GM18502 (cell line): ENCODE results near the gene DLGAP5.
A peak's percentile ranks its signal among the peaks of the same experiment; 100 is the strongest.

Experiments
- ATAC-seq: cut with Tn5 transposase; IDR thresholded peaks from one replicate; pipeline ENCODE4 v1.9.1; 2021; ENCODE audit warnings: mild to moderate bottlenecking; ENCODE audit not compliant: unreplicated experiment, poor library complexity

The DLGAP5 gene

GRCh38 chr14:55188686-55189295 lies 2.6 kb downstream of the DLGAP5 start:
- ATAC-seq, result no peak

GRCh38 chr14:55180434-55180833 lies 11.0 kb downstream of the DLGAP5 start:
- peak; percentile 89 for ATAC-seq

- ATAC-seq, result no peak
Observed at GRCh38 chr14:55180006-55180405, 11.4 kb downstream of the DLGAP5 start.

GRCh38 chr14:55170526-55170925 lies 20.9 kb downstream of the DLGAP5 start:
- no peak for ATAC-seq

- ATAC-seq, result no peak
Observed at GRCh38 chr14:55160989-55161388, 30.4 kb downstream of the DLGAP5 start.

- no peak for ATAC-seq
Observed at GRCh38 chr14:55158412-55158811, 33.0 kb downstream of the DLGAP5 start.

GRCh38 chr14:55157080-55157479 lies 34.3 kb downstream of the DLGAP5 start:
- no peak for ATAC-seq

GRCh38 chr14:55153951-55154350 lies 37.4 kb downstream of the DLGAP5 start:
- no peak for ATAC-seq

GRCh38 chr14:55152052-55152753 lies 39.2 kb downstream of the DLGAP5 start:
- ATAC-seq, result no peak

GRCh38 chr14:55151601-55152000 lies 39.8 kb downstream of the DLGAP5 start:
- no peak for ATAC-seq

GRCh38 chr14:55146425-55146824 lies 45.0 kb downstream of the DLGAP5 start:
- no peak for ATAC-seq

GRCh38 chr14:55142466-55142865 lies 48.9 kb downstream of the DLGAP5 start:
- ATAC-seq, result no peak

GRCh38 chr14:55141825-55142224 lies 49.6 kb downstream of the DLGAP5 start:
- ATAC-seq, result no peak

GRCh38 chr14:55139696-55140509 lies 51.5 kb downstream of the DLGAP5 start:
- no peak for ATAC-seq

- ATAC-seq, result no peak
Observed at GRCh38 chr14:55139141-55139540, 52.2 kb downstream of the DLGAP5 start.

GRCh38 chr14:55138091-55138490 lies 53.3 kb downstream of the DLGAP5 start:
- ATAC-seq, result no peak

GRCh38 chr14:55136885-55137786 lies 54.2 kb downstream of the DLGAP5 start:
- ATAC-seq, result no peak

GRCh38 chr14:55136241-55136640 lies 55.1 kb downstream of the DLGAP5 start:
- no peak for ATAC-seq

- no peak for ATAC-seq
Observed at GRCh38 chr14:55133416-55133815, 58.0 kb downstream of the DLGAP5 start.

GRCh38 chr14:55131370-55132137 lies 59.8 kb downstream of the DLGAP5 start:
- no peak for ATAC-seq
